Left renal cortex interstitium (tissue), 4 donors: ENCODE results near the gene CHERP. TPM values are rescaled to one million over a fixed set of nuclear protein-coding genes. Genes with fewer than 3 reads are reported as not detected.
"Not testable (repeated sequence)": the region's sequence is repeated elsewhere in the genome, so short reads cannot be mapped to it uniquely, and the experiment has no call there.

Experiments
- DNase-seq, 4 donors: peaks; one replicate each; pipeline ENCODE4 v3.0.0-alpha.2; 2013; ENCODE audit warnings: low read depth in 4 of 4, low spot score in 2 of 4, missing footprints in 1 of 4
- polyA plus RNA-seq, 4 donors: library from polyadenylated mRNA; unstranded; fragments of 120-200 nt; gene quantifications; one replicate each; pipeline ENCODE4 v1.2.1, GENCODE V29; 2013; ENCODE audit not compliant: insufficient read length in 4 of 4

Gene CHERP
- polyA plus RNA-seq, 4 donors = 26.6 to 56.5 (median 48.8) TPM

DNA sequence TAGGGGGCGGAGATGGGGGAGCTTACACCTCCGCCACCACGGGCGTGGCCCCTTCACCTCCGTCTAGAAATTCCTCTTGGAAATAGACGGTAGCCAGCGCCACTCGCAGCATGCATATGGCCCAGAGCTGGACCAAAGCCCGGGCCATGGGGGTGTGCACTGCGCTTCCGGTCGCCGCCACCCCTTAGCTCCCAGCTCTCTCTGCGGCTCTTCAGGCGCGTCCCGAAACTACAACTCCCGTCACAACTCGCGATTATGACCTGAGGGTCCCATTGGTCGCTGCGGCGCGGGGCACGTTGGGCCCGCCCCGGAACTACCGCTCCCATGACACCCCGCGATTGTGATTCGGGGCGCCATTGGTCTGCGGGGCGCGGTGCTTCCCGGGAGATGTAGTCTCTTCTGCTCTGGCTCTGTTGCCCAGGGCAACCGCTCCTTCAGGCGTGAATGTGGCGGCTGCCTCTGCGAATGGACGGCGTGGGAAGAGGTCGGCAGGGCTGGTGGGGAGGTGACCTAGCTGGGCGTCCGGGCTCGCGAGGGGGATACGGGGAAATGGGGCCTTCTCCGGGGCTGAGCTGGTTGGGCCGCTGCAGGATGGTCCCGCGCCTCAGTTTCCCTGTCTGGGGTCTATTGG lies 46.1 kb downstream of the CHERP start, which contains the start of the genes C19orf44 and CALR3:
Gene C19orf44 (plus strand): TSS at position 413 of the 631 bp plus-strand sequence. CDS start 4,399 bp downstream, outside the sequence.
Gene CALR3 (minus strand): TSS at position 186 of the 631 bp plus-strand sequence. CDS start 38 bp downstream, at position 148.
- DNase-seq = peak; percentile 91 to 99 (median 92)

DNA sequence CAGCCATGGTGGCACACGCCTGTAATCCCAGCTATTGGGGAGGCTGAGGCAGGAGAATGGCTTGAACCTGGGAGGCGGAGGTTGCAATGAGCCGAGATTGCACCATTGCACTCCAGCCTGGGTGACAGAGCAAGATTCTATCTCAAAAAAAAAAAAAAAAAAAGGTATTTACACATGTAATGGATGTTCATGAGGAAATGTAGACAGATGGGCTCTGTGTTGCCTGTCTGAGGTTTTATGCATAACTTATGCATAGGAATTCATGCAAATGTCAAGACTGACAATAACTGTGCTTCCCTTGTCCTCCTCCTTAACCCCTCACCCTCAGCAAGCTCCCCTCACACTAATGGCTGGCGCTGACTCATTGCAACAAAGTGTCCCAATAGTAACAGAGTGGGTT lies 55.8 kb downstream of the CHERP start:
- DNase-seq = not testable (repeated sequence)

- no peak for DNase-seq
Measured at GRCh38 chr19:16482745-16483144, 59.5 kb downstream of the CHERP start.

DNA sequence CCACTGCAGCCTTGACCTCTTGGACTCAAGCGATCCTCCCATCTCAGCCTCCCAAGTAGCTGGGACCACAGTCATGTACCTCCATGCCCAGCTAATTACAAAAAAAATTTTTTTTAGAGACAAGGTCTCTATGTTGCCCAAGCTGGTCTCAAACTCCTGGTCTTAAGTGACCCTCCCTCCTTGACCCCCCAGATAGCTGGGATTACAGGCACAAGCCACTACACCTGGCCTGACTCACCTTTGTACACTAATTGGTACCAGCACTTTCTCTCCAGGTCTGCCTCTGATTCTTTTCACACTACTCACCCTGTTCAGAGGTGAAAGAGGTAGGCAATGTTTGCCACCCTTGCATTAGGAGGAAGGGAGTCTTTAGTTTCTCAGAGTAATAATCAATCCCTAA lies 64.9 kb downstream of the CHERP start:
- no peak for DNase-seq

- DNase-seq = no peak
Measured at GRCh38 chr19:16476401-16476800, 65.8 kb downstream of the CHERP start.

DNA sequence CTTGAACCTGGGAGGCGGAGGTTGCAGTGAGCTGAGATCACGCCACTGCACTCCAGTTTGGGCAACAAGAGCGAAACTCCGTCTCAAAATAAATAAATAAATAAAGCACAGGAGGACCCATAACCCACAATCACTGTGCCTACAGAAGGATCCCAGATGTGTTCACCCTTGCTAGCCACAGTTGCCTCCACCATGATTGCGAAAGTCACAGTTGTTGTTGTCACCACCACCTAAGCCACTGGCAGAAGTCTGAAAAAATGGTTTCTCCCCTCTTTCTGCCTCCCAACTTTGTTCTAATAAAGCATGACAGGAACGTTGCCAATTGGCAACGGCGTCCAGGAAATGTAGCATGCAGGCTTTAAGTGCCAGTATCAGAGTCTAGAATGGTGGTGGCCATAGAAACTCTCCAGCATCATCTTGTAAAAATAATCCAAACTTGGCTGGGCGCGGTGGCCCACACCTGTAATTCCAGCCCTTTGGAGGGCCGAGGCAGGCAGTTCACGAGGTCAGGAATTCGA lies 68.3 kb downstream of the CHERP start:
- no peak for DNase-seq

GRCh38 chr19:16472992-16473391 lies 69.2 kb downstream of the CHERP start:
- DNase-seq = no peak

DNA sequence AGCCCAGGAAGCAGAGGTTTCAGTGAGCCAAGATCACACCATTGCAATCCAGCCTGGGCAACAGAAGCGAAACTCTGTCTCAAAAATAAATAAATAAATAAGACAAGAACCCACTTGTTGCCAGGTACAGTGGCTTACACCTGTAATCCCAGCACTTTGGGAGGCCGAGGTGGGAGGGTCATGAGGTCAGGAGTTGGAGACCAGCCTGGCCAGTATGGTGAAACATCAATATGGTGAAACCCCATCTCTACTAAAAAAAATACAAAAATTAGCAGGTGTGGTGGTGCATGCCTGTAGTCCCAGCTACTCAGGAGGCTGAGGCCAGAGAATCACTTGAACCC lies 69.7 kb downstream of the CHERP start:
- not testable (repeated sequence) for DNase-seq

DNA sequence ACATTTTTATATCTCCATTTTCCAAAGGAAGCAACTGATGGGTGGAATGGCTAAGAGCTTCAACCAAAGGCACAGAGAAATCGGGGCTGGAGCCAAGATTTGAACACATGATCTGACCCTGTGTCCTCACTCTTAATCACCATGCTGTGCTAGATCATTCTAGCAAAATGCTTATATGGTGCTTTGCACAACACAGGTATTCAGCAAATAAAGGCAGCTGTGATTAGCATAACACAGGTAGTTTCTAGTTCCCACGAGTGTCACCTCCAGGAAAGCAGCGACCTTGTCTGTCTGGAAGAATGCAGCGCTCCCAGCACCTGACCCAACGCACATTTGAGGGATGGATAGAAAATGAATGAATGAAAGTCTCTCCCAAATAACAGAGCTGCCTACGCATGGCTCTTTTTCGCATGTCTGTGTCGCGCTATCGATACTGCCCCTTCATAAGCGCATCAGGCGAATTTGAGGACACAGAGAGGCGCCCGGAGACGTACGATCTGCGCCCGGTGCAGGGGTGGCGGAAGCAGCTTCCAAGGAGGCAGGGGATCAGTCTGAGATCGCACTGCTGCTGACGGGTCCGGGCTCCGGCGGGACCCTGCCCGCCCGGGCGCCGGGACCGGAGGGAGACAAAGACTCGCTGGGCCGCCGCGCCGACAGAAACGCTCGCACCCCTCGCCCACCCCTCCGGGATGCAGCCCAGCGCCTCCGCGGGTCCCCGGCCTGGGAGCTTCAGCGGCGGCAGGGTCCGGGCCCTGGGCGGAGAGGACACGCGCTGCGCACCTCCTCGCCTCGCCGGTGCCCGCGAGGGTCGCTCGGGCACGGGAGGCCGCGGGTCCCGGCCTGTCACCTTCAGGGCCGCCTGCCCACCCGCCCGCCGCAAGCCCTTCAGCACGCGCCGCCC lies 71.1 kb downstream of the CHERP start:
- DNase-seq = no peak

- DNase-seq = no peak
Measured at GRCh38 chr19:16470541-16470910, 71.7 kb downstream of the CHERP start.

Other genes with a start within 250 kb of the CHERP start
- 10 to 100 TPM; 19.5 to 32.0 (median 29.0) TPM for gene KLF2, start 217.6 kb downstream of the CHERP start, polyA plus RNA-seq
- 10 to 100 TPM; 26.8 to 37.1 (median 32.2) TPM for gene EPS15L1, start 70.5 kb downstream of the CHERP start, polyA plus RNA-seq
- under 1 TPM in 1 of 4 donors, not detected in 3; 0.14 TPM for gene CALR3, start 46.3 kb downstream of the CHERP start, polyA plus RNA-seq
- 10 to 100 TPM; 13.8 to 18.9 (median 16.5) TPM for gene C19orf44, start 46.0 kb downstream of the CHERP start, polyA plus RNA-seq
- gene SLC35E1, start 30.0 kb upstream of the CHERP start, polyA plus RNA-seq = 10 to 100 TPM; 38.3 to 47.3 (median 43.0) TPM
- gene MED26, start 85.8 kb upstream of the CHERP start, polyA plus RNA-seq = 1 to 10 TPM; 5.8 to 9.5 (median 8.0) TPM
- 100 to 1,000 TPM in 2 of 4 donors, 10 to 100 TPM in 2; 91.1 to 110 (median 100) TPM for gene SMIM7, start 117.7 kb upstream of the CHERP start, polyA plus RNA-seq
- gene TMEM38A, start 118.7 kb upstream of the CHERP start, polyA plus RNA-seq = 10 to 100 TPM in 1 of 4 donors, 1 to 10 TPM in 3; 6.0 to 12.7 (median 8.8) TPM
- under 1 TPM; 0.03 to 0.14 (median 0.09) TPM for gene NWD1, start 177.4 kb upstream of the CHERP start, polyA plus RNA-seq